HG03103 (cell line): ENCODE results near the gene DUSP14.
"Not testable (repeated sequence)": the region's sequence is repeated elsewhere in the genome, so short reads cannot be mapped to it uniquely, and the experiment has no call there.

Source experiments
- ATAC-seq: cut with Tn5 transposase; IDR thresholded peaks from one replicate; pipeline ENCODE4 v1.9.1; 2021; ENCODE audit warnings: low read depth; ENCODE audit not compliant: unreplicated experiment

DUSP14 gene, protein sequence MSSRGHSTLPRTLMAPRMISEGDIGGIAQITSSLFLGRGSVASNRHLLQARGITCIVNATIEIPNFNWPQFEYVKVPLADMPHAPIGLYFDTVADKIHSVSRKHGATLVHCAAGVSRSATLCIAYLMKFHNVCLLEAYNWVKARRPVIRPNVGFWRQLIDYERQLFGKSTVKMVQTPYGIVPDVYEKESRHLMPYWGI

GRCh38 chr17:37489197-37490001, at the start of gene DUSP14:
Gene DUSP14, plus strand, starts transcription at chr17:37489891. Its CDS starts 22,382 bp downstream, at chr17:37512273.
- peak; percentile 43 for ATAC-seq

- ATAC-seq, result no peak
These were observed 49.3 kb upstream of the DUSP14 start for GRCh38 chr17:37440424-37440823.

DNA sequence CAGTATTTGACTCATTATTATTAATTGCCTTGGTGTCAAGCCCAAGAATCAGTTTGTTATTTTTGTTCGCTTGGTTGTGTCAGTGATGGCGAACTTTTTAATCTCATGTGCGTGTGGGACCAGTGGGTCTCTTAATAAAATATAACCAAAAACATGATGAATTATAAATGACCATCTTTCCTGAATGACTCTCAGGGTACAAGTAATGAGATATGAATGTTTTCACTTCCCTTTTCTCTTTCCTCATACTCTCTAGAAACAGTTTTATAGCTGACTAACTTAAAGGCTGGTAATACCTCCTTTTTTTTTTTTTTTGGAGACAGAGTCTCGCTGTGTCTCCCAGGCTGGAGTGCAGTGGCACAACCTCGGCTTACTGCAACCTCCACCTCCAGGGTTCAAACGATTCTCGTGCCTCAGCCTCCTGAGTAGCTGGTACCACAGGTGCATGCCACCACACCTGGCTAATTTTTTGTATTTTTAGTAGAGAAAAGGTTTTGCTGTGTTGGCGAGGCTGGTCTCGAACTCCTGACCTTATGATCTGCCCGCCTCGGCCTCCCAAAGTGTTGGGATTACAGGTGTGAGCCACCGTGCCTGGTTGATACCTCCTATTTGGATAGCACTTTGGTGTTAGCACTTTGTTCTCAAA, 48.2 kb upstream of the DUSP14 start:
- ATAC-seq, result not testable (repeated sequence)

DNA sequence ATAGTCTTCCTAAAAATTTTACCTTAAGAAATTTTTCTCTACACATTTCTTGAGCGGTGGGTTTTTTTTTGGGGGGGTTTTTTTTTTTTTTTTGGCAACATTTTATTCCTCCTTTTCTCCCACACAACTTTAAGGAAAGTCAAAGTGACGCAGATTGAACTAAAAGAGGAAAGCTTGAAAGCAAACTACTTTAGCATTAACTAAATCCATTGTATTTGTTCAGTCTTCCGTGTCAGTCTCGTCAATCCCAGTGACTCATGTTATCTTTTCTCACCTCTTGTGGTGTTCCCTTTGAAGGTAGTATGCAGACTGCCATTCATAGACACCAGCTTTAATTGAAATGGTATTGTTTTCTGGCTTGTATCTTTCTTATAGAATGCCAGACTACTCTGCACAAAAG, 43.7 kb upstream of the DUSP14 start:
- no peak for ATAC-seq

DNA sequence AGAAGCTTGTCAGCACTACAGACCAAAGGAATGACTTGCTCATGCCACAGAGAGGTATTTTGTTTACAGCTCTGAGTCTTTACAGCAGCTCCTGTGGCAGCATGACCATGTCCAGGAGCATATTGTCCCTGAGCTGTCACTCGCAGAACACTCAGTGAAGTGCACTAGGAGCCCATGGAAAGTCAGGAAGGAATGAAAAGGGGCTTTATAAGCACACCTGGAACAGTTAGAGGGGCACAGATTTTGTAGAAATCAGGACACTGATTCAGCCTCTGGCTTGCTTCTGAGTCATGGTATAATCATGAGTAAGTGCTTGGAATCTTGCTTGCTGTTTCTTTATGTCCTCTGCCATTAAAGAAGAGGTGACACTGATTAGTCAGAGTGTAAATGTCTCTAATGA, 42.0 kb upstream of the DUSP14 start:
- no peak for ATAC-seq

DNA sequence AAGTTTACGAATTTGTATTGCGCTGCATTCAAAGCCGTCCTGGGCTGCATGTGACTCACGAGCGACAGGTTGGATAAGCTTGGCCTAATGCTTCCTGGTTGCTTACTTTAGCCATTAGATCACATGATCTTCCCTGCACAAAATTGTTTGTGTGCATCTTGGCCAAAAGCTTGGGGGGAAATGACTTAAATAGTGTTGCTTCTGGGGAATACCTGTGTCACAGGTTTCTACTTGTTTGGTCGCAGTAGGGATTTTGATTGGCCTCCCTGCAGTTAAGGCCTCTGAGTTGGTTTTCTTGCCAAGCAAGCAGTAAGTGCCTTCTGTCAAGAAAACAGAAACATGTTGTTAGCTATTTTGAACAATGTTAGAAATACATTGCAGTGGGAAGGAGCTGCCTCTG, 39.6 kb upstream of the DUSP14 start:
- no peak for ATAC-seq

- not testable (repeated sequence) for ATAC-seq
These were observed 31.9 kb upstream of the DUSP14 start for GRCh38 chr17:37457801-37458200.

GRCh38 chr17:37458805-37459204, 30.9 kb upstream of the DUSP14 start:
- ATAC-seq, result no peak

DNA sequence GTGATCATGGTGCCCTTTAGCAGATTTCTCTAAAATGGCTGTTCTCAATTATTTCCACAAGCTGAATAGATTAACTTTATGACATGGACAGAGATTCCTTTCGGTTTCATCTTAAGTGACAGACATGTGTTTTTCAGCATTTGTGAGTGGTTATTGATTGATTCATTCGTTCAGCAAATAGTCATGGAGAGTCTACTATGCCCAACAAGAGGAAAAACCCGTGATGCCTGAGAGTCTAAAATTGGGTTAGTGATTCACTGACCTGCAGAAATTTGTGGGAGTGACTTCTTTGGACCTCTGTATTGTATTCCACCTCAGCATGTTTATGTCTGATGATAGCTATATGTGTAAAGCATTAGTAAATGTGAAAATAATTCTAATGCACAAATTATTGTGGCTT, 28.0 kb upstream of the DUSP14 start:
- ATAC-seq, result no peak

DNA sequence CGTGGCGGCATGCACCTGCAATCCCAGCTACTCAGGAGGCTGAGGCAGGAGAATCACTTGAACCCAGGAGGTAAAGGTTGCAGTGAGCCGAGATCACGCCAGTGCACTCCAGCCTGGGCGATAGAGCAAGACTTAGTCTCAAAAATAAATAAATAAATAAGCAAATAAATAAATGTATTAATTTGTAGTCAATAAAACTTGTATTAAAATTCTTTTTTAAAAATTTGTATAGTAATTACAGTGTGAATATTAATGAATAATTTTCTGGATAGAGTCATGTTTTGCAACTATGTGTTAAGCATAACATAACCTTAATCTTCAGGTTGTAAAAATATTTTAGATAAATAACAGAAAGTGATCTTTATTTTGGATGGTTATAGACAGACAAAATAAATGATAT, 27.2 kb upstream of the DUSP14 start:
- no peak for ATAC-seq

DNA sequence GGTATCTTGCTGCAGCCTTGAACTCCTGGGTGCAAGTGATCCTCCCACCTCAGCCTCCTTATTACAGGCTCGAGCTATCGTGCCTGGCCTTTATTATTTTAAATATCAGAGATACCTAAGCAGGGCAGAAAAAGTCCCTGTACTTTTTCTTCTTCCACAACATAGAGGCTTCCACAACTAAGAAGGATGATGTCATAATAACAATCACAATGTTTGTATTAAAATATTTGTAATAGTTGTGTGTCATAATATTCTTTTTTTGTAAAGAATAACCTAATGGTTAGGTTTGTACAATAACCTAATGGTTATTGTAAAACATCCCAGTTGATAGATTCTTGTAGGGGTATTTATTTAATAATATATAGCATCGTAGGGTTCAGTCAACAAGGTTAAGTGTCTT, 26.7 kb upstream of the DUSP14 start:
- no peak for ATAC-seq

DNA sequence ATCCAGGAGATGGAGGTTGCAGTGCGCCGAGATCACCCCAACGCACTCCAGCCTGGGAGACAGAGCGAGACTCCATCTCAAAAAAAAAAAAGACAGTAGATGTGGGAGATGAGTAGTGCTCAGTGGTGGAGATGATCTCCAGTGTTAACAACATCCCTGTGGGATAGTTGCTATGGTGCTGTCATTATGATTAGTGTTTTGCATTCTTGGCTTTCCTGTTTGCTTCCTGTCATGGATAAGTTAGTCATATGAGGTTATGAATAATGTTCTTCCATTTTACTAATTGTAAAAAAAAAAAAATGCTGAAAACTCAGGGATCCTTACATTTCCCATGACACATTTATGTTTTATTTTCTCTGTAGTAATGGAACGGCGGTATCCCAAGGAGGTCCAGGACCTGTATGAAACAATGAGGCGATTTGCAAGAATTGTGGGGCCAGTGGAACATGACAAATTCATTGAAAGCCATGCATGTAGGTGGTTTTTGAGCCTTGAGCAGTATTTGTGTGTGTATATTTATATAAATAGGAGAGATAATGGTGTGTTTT, 24.5 kb upstream of the DUSP14 start:
- ATAC-seq, result no peak

DNA sequence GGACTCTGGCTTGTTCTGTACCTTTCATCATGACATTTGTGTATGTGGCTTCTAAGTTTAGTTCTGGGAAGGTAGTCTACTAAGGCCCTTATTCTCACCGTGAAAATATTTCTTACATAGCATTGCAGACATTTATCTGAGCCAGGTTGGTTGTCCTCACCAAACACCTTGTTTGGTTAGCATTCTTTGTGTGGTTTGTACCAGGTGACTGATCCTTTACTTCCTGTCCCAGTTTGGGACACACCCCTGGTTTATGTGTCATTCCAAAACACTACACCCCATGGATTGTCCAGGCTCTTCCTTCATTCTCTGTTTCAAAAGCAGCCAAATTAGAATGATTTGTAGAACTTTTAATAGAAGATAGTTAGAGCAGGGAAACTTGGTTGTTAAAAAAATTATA, 23.2 kb upstream of the DUSP14 start:
- ATAC-seq, result no peak

DNA sequence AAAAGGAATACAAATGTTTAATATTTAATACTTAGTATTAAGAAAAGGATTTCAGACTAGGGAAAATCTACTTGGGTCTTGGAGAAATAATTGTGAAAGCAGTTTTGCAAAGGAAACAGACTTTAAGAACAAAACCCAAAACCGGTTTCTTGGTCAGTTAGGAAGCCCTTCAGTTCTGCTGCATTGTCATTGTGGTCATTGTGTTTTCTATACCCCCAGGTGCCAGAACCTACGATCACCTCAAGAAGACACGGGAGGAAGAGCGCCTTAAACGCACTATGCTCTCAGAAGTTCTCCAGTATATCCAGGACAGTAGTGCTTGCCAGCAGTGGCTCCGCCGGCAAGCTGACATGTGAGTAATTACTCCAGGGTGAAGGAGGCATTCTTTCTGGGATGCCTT, 19.5 kb upstream of the DUSP14 start:
- no peak for ATAC-seq

GRCh38 chr17:37475731-37476420, 13.8 kb upstream of the DUSP14 start:
- no peak for ATAC-seq

DNA sequence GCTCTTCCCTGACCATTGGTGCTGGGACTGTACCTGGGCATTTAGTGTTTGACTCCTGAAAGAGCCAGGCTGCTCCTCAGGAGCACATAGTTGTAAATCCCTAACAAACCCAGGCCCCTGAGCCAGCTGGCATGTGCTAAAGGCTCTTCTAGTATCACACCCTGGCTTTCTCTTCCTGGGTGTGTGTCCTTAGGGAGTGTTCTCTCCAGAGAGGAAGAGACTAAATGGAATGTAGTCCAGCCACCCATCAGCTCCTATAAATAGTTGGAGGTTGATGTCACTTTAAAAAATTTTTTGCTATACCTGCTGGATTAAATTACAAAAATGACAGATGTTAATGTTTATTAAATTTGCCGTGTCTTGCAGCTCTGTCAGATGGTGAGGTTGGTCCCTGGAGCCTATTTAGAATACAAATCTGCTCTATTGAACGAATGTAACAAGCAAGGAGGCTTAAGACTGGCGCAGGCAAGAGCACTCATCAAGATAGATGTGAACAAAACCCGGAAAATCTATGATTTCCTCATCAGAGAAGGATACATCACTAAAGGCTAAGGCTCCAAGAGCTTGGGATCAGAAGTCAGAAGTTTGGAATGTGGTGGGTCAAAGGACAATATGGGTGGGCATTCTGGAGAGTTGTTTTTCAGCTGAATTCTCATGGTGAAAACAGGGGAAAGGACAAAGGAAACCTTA, 13.1 kb upstream of the DUSP14 start:
- ATAC-seq, result no peak

GRCh38 chr17:37478187-37478586, 11.5 kb upstream of the DUSP14 start:
- ATAC-seq, result no peak

DNA sequence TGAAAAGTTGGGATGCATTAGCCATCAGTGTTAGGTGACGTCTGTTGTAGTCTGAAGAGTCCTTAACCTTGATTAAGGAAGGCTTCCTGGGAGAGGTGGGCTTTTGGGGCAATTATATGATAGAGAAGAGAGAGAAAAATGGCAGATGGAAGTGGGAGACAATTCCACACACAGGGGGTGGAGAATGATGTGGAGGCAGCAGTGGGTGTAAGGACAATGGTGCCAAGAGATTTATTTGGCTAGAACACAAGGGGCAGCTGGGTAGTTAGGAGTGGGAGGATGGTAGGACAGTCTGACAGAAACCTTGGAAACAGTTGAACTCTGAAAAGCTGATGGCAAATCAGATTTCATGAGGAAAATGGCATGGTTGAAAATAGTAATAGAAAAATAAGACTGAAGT, 10.7 kb upstream of the DUSP14 start:
- ATAC-seq, result no peak

DNA sequence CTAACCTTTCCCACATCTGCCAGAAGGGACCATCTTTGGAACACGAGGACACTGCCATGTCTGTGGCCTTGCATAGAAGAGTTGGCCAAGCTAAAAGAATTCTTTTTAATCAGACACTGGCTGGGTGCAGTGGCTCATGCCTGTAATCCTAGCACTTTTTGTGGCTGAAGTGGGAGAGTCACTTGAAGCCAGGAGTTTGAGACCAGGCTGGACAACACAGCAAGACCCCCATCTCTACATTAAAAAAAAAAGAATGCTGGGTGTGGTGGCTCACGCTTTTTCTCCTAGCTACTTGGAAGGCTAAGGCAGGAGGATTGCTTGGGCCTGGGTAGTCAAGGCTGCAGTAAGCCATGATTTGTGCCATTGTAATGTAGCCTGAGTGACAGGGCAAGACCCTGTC, 9.3 kb upstream of the DUSP14 start:
- ATAC-seq, result no peak

DNA sequence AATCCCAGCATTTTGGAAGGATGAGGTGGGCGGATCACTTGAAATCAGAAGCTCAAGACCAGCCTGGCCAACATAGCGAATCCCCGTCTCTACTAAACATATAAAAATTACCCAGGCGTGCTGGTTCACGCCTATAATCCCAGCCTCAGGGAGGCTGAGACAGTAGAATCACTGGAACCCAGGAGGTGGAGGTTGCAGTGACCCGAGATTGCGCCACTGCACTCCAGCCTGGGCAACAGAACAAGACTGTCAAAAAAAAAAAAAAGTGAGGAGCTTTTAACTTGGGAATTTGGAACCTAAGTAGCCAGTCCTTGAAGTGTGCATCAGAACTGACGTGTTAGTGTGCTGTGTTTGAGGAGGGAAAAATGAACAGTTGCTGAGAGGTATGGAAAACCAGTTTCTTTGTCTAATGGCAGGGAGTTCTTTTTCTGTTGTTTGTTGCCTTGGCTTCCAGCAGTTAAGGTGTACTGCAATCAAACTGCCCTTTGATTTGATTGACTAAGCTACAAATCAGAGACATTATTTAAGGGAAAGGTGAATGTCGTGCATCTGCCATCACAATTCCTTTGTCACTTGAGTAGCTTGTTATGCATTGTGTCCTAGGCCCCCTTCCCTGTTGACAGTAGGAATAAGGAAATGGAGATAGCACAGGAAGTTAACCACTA, 8.6 kb upstream of the DUSP14 start:
- ATAC-seq, result no peak
